Panc1 (cell line): ENCODE measurements around the gene PNKD. TPM values are rescaled to one million over a fixed set of nuclear protein-coding genes. Genes with fewer than 3 reads are reported as not detected.

Source experiments
- ATAC-seq: fragments of 200-7000 bp; cut with Tn5 transposase; 2 replicates; pipeline ENCODE4 v1.9.1; 2020; ENCODE audit warnings: mild to moderate bottlenecking, moderate library complexity
- BruUV-seq: library from RNA; stranded (reverse); fragments of 400-500 nt; replicated peaks from 2 replicates; lab custom pipeline; 2021; lab: Mats Ljungman, UMichigan
- CTCF ChIA-PET: fragments of 300-600 bp; sonication (Branson Sonifier 250); formaldehyde crosslinking; loops from one replicate; lab custom pipeline; 2022; ENCODE audit warnings: antibody characterized with exemption; lab: Charles Lee
- POLR2A ChIA-PET: fragments of 300-600 bp; sonication (Branson Sonifier 250); formaldehyde crosslinking; loops from one replicate; lab custom pipeline; 2022; ENCODE audit warnings: antibody characterized with exemption; lab: Charles Lee
- DNase-seq: peaks from one replicate; pipeline ENCODE4 v3.0.0-alpha.2; 2010; ENCODE audit warnings: low read depth, low spot score
- H3K27ac ChIP-seq: 2 replicates; pipeline ENCODE4 v1.5.1; 2011; ENCODE audit warnings: mild to moderate bottlenecking, low read length, inconsistent platforms
- H3K27me3 ChIP-seq: fragments of 200-500 bp; sonication (Bioruptor generic); 2 replicates; pipeline ENCODE4 v1.6.0; 2014; ENCODE audit warnings: low read length, inconsistent platforms; ENCODE audit not compliant: control insufficient read depth, insufficient read depth
- H3K36me3 ChIP-seq: fragments of 200-500 bp; sonication (Bioruptor generic); 2 replicates; pipeline ENCODE4 v1.5.1; 2014; ENCODE audit warnings: inconsistent platforms, mild to moderate bottlenecking, low read length, moderate library complexity; ENCODE audit not compliant: control insufficient read depth, insufficient read depth
- H3K4me1 ChIP-seq: 2 replicates; pipeline ENCODE4 v1.5.1; 2011; ENCODE audit warnings: inconsistent platforms, mild to moderate bottlenecking, low read length, moderate library complexity; ENCODE audit not compliant: control insufficient read depth, insufficient read depth
- H3K4me3 ChIP-seq, 2 experiments: 2 replicates each; pipeline ENCODE4 v1.5.1; 2011 to 2012; ENCODE audit warnings: low read depth in 2 of 2, low read length in 2 of 2, mild to moderate bottlenecking in 2 of 2, inconsistent platforms in 1 of 2, moderate library complexity in 1 of 2
- H3K9me3 ChIP-seq: fragments of 200-500 bp; sonication (Bioruptor generic); 2 replicates; pipeline ENCODE4 v1.5.1; 2014; ENCODE audit warnings: low read depth, mild to moderate bottlenecking, inconsistent platforms, low read length, moderate library complexity; ENCODE audit not compliant: control insufficient read depth, insufficient read depth
- POLR2AphosphoS5 ChIP-seq: IDR thresholded peaks from 2 replicates; pipeline ENCODE4 v1.6.1; 2012; ENCODE audit warnings: mild to moderate bottlenecking, low read depth, low read length, moderate library complexity
- SIN3A ChIP-seq: IDR thresholded peaks from 2 replicates; pipeline ENCODE4 v1.6.1; 2012; ENCODE audit warnings: low read depth, mild to moderate bottlenecking, low read length, moderate library complexity, borderline replicate concordance; ENCODE audit not compliant: insufficient read depth
- TCF7L2 ChIP-seq: IDR thresholded peaks from 2 replicates; pipeline ENCODE4 v1.6.1; 2011; ENCODE audit warnings: mild to moderate bottlenecking, low read depth, low read length, inconsistent platforms
- in situ Hi-C: cut with HindIII; loops from 2 replicates; pipeline ENCODE4 v1.10.0; 2016; ENCODE audit warnings: low sequenced_read_pairs, low pct_unique_long_range_greater_than_20kb
- intact Hi-C: fragments of 100-400 bp; cut with micrococcal nuclease; formaldehyde crosslinking; loops from one replicate; pipeline ENCODE4 v1.10.0; 2022; ENCODE audit not compliant: unreplicated experiment
- total RNA-seq: library from RNA; stranded (reverse); gene quantifications from one replicate; pipeline ENCODE4 v1.2.1, GENCODE V29; 2021; ENCODE audit not compliant: unreplicated experiment
- TF ChIP-seq, protein P1 (sequence below): fragments of 450-650 bp; IDR thresholded peaks from 2 replicates; pipeline ENCODE4 v1.5.1; 2017; ENCODE audit warnings: mild to moderate bottlenecking
- TF ChIP-seq, protein P2 (sequence below), 2 experiments: IDR thresholded peaks; 2 replicates each; pipeline ENCODE4 v1.6.1; 2011 to 2012; ENCODE audit warnings: low read depth in 2 of 2, control low read depth in 1 of 2, low read length in 1 of 2, mild to moderate bottlenecking in 1 of 2, moderate library complexity in 1 of 2; ENCODE audit not compliant: insufficient read depth in 1 of 2

Gene PNKD
- total RNA-seq, 1 experiment from 2014 or later = 49.0 TPM

DNA sequence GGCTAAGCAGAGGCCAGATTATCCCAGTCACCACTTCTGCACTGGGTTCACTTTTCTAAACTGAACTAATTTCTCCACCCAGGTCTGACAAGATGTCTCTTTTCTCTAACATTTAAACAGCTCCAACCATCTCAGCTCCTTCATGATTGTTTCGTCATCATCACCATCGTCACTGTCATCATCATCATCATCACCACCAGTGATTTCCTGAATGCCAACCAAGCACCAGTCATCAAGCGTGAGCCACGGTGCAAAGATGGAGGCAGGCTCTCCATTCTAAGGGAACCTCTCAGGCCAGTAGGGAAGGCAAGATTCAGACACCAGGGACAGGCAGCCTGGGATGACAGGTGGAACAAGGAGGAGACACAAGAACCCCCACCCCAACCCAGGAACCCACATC lies 47.5 kb downstream of the PNKD start:
- TF ChIP-seq, protein P1, sequence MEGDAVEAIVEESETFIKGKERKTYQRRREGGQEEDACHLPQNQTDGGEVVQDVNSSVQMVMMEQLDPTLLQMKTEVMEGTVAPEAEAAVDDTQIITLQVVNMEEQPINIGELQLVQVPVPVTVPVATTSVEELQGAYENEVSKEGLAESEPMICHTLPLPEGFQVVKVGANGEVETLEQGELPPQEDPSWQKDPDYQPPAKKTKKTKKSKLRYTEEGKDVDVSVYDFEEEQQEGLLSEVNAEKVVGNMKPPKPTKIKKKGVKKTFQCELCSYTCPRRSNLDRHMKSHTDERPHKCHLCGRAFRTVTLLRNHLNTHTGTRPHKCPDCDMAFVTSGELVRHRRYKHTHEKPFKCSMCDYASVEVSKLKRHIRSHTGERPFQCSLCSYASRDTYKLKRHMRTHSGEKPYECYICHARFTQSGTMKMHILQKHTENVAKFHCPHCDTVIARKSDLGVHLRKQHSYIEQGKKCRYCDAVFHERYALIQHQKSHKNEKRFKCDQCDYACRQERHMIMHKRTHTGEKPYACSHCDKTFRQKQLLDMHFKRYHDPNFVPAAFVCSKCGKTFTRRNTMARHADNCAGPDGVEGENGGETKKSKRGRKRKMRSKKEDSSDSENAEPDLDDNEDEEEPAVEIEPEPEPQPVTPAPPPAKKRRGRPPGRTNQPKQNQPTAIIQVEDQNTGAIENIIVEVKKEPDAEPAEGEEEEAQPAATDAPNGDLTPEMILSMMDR = no peak
- TF ChIP-seq, protein P2, sequence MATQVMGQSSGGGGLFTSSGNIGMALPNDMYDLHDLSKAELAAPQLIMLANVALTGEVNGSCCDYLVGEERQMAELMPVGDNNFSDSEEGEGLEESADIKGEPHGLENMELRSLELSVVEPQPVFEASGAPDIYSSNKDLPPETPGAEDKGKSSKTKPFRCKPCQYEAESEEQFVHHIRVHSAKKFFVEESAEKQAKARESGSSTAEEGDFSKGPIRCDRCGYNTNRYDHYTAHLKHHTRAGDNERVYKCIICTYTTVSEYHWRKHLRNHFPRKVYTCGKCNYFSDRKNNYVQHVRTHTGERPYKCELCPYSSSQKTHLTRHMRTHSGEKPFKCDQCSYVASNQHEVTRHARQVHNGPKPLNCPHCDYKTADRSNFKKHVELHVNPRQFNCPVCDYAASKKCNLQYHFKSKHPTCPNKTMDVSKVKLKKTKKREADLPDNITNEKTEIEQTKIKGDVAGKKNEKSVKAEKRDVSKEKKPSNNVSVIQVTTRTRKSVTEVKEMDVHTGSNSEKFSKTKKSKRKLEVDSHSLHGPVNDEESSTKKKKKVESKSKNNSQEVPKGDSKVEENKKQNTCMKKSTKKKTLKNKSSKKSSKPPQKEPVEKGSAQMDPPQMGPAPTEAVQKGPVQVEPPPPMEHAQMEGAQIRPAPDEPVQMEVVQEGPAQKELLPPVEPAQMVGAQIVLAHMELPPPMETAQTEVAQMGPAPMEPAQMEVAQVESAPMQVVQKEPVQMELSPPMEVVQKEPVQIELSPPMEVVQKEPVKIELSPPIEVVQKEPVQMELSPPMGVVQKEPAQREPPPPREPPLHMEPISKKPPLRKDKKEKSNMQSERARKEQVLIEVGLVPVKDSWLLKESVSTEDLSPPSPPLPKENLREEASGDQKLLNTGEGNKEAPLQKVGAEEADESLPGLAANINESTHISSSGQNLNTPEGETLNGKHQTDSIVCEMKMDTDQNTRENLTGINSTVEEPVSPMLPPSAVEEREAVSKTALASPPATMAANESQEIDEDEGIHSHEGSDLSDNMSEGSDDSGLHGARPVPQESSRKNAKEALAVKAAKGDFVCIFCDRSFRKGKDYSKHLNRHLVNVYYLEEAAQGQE (IDR thresholded peaks at IDR 0.05; ENCODE audit: insufficient read depth in 1 of 2, low read depth in 2 of 2, low read length in 1 of 2) = no peak
- TF ChIP-seq SIN3A = no peak
- no peak for TF ChIP-seq TCF7L2
- no peak for TF ChIP-seq POLR2AphosphoS5
- no peak overlapping the region for H3K4me3 ChIP-seq
- no TSS peak for BruUV-seq
- no peaks in the 10 kb centered on the region for H3K27me3 ChIP-seq
- no peak overlapping the region for H3K27ac ChIP-seq
- ATAC-seq (no peak), DNase-seq (no peak)
- H3K9me3 ChIP-seq = no peaks in the 10 kb centered on the region
- intact Hi-C loops = no loop called here
- H3K4me1 ChIP-seq = peaks cover 4% of the 10 kb centered on the region; the same call in 1 of the 2 replicates
- no peaks in the 10 kb centered on the region for H3K36me3 ChIP-seq
- in situ Hi-C loops = no loop called here
- ChIA-PET CTCF (no interaction called here), POLR2A (no interaction called here)

DNA sequence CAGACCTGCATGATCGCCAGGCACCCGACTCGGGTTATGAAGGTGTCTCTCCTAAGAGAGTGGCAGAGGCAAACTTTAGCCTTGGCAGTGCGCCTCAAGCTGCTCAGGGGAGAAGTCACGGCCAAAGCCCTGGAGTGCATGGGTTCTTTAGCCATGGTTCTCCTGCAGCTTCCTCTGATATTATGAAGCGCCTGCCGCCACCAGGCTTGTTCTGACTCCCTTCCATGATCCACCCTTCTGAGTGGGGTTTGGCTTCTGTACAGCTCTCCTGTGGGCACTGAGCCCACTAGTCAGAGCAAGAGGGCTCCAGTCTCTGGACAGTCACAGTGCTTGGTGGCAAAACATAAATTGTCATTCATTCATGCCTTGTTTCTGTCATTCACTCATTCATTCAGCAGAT lies 47.9 kb downstream of the PNKD start:
- no peak for ATAC-seq
- CTCF ChIA-PET = no interaction called here
- H3K9me3 ChIP-seq = no peaks in the 10 kb centered on the region
- H3K27me3 ChIP-seq = no peaks in the 10 kb centered on the region
- DNase-seq = no peak
- H3K4me3 ChIP-seq = no peak overlapping the region
- H3K36me3 ChIP-seq = no peaks in the 10 kb centered on the region
- peaks cover 4% of the 10 kb centered on the region; the same call in 1 of the 2 replicates for H3K4me1 ChIP-seq
- BruUV-seq = no TSS peak
- intact Hi-C loops (no loop called here), in situ Hi-C loops (no loop called here)
- POLR2A ChIA-PET = no interaction called here
- H3K27ac ChIP-seq = no peak overlapping the region
- TF ChIP-seq, protein P1 = no peak
- no peak for TF ChIP-seq POLR2AphosphoS5
- TF ChIP-seq, protein P2 (IDR thresholded peaks at IDR 0.05; ENCODE audit: insufficient read depth in 1 of 2, low read depth in 2 of 2, low read length in 1 of 2) = no peak
- TF ChIP-seq SIN3A = no peak
- TF ChIP-seq TCF7L2 = no peak
